Loucy (cell line): ENCODE results near the gene CEP295NL.
"Not testable (repeated sequence)": the region's sequence is repeated elsewhere in the genome, so short reads cannot be mapped to it uniquely, and the experiment has no call there.

Experiments used
- H2AFZ ChIP-seq: fragments of 200-600 bp; sonication (generic); 2 replicates; pipeline ENCODE4 v1.6.0; 2016; ENCODE audit warnings: antibody characterized with exemption, mild to moderate bottlenecking, low read length, moderate library complexity
- H3F3A ChIP-seq: fragments of 200-600 bp; 2 replicates; pipeline ENCODE4 v1.6.0; 2016; ENCODE audit warnings: antibody characterized with exemption, low read depth, mild to moderate bottlenecking
- H3K27me3 ChIP-seq: fragments of 200-600 bp; sonication (generic); 2 replicates; pipeline ENCODE4 v1.6.1; 2014; ENCODE audit warnings: low read length, mild to moderate bottlenecking; ENCODE audit not compliant: insufficient read depth, poor library complexity, severe bottlenecking
- H3K36me3 ChIP-seq: fragments of 200-600 bp; sonication (generic); 2 replicates; pipeline ENCODE4 v1.6.1; 2016; ENCODE audit warnings: low read length; ENCODE audit not compliant: insufficient read depth
- H3K4me1 ChIP-seq: fragments of 200-600 bp; sonication (generic); 2 replicates; pipeline ENCODE4 v1.5.1; 2014; ENCODE audit warnings: low read length, mild to moderate bottlenecking; ENCODE audit not compliant: insufficient read depth, poor library complexity, severe bottlenecking
- H3K4me2 ChIP-seq: fragments of 200-600 bp; sonication (generic); 2 replicates; pipeline ENCODE4 v1.6.0; 2014; ENCODE audit warnings: antibody characterized with exemption, low read length, low read depth, mild to moderate bottlenecking; ENCODE audit not compliant: poor library complexity, severe bottlenecking
- H3K4me3 ChIP-seq: fragments of 200-600 bp; sonication (generic); 2 replicates; pipeline ENCODE4 v1.5.1; 2014; ENCODE audit warnings: low read length, mild to moderate bottlenecking, mixed read lengths; ENCODE audit not compliant: poor library complexity, severe bottlenecking
- H3K79me2 ChIP-seq: fragments of 200-600 bp; sonication (generic); 2 replicates; pipeline ENCODE4 v1.6.1; 2014; ENCODE audit warnings: low read length; ENCODE audit not compliant: insufficient read depth
- H3K9ac ChIP-seq: fragments of 200-600 bp; sonication (generic); 2 replicates; pipeline ENCODE4 v1.6.0; 2014; ENCODE audit warnings: mild to moderate bottlenecking, low read depth, low read length, moderate library complexity; ENCODE audit not compliant: poor library complexity, severe bottlenecking
- H3K9me2 ChIP-seq: fragments of 200-600 bp; sonication (generic); replicated peaks from 2 replicates; pipeline ENCODE4 v1.6.1; 2016; ENCODE audit warnings: low read depth, low read length, mixed read lengths
- H3K9me3 ChIP-seq: fragments of 200-600 bp; sonication (generic); 2 replicates; pipeline ENCODE4 v1.6.1; 2014; ENCODE audit warnings: mild to moderate bottlenecking, antibody characterized with exemption, low read length, low read depth; ENCODE audit not compliant: insufficient read depth
- H4K20me1 ChIP-seq: fragments of 200-600 bp; sonication (generic); 2 replicates; pipeline ENCODE4 v1.6.0; 2014; ENCODE audit warnings: antibody characterized with exemption, low read length, mild to moderate bottlenecking; ENCODE audit not compliant: insufficient read depth, poor library complexity, severe bottlenecking
- EZH2phosphoT487 ChIP-seq: fragments of 200-600 bp; IDR thresholded peaks from 2 replicates; pipeline ENCODE4 v1.6.1; 2018; ENCODE audit warnings: antibody characterized with exemption, mild to moderate bottlenecking, moderate library complexity, borderline replicate concordance
- TF ChIP-seq, protein P1 (sequence below): fragments of 200-600 bp; sonication (generic); conservative IDR thresholded peaks from 2 replicates; pipeline ENCODE4 v1.5.1; 2014; ENCODE audit warnings: mild to moderate bottlenecking, antibody characterized with exemption, low read length

Gene CEP295NL

DNA sequence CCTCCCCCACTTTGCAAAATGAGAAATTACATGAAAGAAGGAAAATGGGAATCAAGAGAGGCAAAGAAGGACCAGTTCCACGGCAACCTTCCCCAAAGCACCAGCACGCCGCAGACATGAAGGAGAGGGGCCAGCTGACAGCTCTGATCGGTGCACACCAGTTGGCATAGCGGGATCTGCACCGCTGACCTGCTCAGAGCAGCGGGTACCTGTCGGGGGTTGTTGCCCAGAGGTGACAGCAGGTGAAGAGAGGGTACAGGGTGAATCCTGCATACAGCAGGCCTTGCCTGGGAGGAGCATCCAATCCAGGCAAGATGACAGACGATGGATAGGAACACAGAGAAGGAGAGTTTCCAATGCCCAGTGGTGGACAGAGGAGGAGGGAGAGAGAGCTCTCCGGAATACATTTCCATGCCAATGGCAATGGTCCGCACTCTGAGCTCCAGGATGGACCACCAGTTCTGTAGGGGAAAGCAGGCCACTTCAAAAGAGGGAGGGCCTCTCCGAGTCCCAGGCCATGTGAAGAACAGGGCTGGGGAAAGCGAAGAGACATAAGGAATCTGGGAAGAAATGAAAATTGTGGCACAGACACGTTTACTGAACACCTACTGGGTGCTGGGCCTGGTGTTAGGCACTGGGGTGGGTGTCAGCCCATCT, 24.0 kb downstream of the CEP295NL start:
- H3F3A ChIP-seq: no peaks in the 10 kb centered on the region
- H3K79me2 ChIP-seq: no peaks in the 10 kb centered on the region
- TF ChIP-seq, protein P1, sequence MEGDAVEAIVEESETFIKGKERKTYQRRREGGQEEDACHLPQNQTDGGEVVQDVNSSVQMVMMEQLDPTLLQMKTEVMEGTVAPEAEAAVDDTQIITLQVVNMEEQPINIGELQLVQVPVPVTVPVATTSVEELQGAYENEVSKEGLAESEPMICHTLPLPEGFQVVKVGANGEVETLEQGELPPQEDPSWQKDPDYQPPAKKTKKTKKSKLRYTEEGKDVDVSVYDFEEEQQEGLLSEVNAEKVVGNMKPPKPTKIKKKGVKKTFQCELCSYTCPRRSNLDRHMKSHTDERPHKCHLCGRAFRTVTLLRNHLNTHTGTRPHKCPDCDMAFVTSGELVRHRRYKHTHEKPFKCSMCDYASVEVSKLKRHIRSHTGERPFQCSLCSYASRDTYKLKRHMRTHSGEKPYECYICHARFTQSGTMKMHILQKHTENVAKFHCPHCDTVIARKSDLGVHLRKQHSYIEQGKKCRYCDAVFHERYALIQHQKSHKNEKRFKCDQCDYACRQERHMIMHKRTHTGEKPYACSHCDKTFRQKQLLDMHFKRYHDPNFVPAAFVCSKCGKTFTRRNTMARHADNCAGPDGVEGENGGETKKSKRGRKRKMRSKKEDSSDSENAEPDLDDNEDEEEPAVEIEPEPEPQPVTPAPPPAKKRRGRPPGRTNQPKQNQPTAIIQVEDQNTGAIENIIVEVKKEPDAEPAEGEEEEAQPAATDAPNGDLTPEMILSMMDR: no peak
- no peak for TF ChIP-seq EZH2phosphoT487
- H2AFZ ChIP-seq: no peak overlapping the region
- H3K9ac ChIP-seq: no peak overlapping the region
- no peaks in the 10 kb centered on the region for H3K9me3 ChIP-seq
- no peaks in the 10 kb centered on the region for H3K27me3 ChIP-seq
- no peaks in the 10 kb centered on the region for H4K20me1 ChIP-seq
- H3K4me3 ChIP-seq: no peak overlapping the region
- H3K4me2 ChIP-seq: no peak overlapping the region
- no peaks in the 10 kb centered on the region for H3K36me3 ChIP-seq
- no peaks in the 10 kb centered on the region for H3K4me1 ChIP-seq
- H3K9me2 ChIP-seq: no peaks in the 10 kb centered on the region

DNA sequence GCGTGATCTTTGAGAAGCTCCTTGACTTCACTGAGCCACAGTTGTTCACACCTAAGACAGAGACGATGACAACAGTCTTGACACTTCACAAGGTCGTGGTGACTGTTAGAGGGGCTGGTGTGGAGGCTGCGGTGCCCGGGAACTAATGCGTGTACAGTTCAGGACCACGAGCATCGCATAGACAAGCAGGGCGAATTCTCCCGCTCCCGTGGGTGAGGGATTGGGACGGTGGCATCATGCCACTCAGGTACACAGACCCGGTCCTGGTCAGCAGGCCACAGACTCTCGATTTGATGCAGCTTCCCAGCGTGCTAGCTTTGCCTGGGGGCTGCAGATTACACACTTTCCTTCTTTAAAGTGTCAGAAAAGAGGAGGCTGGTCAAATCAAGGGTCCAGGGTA, 24.7 kb downstream of the CEP295NL start:
- Histone ChIP-seq H3K9me2 (no peaks in the 10 kb centered on the region), H3K4me1 (no peaks in the 10 kb centered on the region), H3F3A (no peaks in the 10 kb centered on the region), H3K4me2 (no peak overlapping the region), H3K27me3 (no peaks in the 10 kb centered on the region), H4K20me1 (no peaks in the 10 kb centered on the region), H3K4me3 (no peak overlapping the region), H3K36me3 (no peaks in the 10 kb centered on the region; the same call in 1 of the 2 replicates), H3K9ac (no peak overlapping the region), H2AFZ (no peak overlapping the region), H3K79me2 (no peaks in the 10 kb centered on the region), H3K9me3 (no peaks in the 10 kb centered on the region)
- TF ChIP-seq, protein P1: no peak
- no peak for TF ChIP-seq EZH2phosphoT487

DNA sequence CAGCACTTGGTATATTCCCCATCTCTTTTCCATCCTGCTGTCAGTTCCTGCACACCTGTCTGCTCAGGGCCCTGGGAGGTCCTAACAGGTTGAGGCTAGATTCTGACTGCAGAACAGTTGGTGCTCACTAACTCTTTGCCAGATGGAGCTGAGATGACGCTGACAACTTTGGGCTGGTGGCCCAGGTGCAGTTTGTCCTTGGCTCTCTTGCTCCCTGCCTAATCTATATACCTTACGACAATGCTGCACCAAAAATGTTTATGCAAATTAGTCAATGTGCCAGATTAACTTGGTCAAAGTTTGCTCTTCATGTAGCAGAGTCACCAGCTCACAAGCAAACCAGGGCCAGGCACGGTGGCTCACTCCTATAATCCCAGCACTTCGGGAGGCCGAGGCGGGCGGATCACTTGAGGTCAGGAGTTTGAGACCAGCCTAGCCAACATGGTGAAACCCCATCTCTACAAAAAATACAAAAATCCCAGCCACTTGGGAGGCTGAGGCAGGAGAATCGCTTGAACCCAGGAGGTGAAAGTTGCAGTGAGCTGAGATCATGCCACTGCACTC, 26.0 kb downstream of the CEP295NL start:
- H3K9ac ChIP-seq, H4K20me1 ChIP-seq, H3F3A ChIP-seq, H3K4me2 ChIP-seq, H3K27me3 ChIP-seq, H3K4me1 ChIP-seq, H3K9me3 ChIP-seq, H3K79me2 ChIP-seq, H3K36me3 ChIP-seq, H3K9me2 ChIP-seq, H2AFZ ChIP-seq, H3K4me3 ChIP-seq: not testable (repeated sequence)

DNA sequence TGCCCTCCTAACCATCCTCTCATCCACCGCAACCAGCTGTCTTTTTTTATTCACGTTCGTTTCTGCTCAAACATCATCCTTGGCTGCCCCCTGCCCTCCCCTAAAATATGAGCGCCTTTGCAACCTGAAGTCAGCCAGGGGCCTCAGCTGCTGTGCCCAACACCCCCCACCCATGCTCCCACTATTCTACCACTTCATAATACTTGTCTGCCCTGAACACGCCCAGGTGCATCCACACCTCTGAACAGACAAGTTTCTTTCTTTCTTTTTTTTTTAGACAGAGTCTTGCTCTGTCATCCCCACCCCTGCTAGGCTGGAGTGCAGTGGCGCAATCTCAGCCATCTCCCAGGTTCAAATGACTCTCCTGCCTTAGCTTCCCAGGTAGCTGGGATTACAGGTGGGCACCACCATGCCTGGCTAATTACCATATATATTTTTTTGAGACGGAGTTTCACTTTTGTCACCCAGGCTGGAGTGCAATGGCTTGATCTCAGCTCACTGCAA, 26.9 kb downstream of the CEP295NL start:
- Histone ChIP-seq H3K9me3 (no peaks in the 10 kb centered on the region), H3K27me3 (no peaks in the 10 kb centered on the region), H3K36me3 (peaks cover 8% of the 10 kb centered on the region; the same call in 1 of the 2 replicates), H4K20me1 (no peaks in the 10 kb centered on the region), H3F3A (no peaks in the 10 kb centered on the region), H3K4me1 (no peaks in the 10 kb centered on the region), H3K9me2 (no peaks in the 10 kb centered on the region), H3K4me3 (no peak overlapping the region), H2AFZ (no peak overlapping the region), H3K9ac (no peak overlapping the region), H3K79me2 (no peaks in the 10 kb centered on the region), H3K4me2 (no peak overlapping the region)
- no peak for TF ChIP-seq EZH2phosphoT487
- TF ChIP-seq, protein P1: no peak
